GM23338 (cell line): Measurements from ENCODE around the gene CD28. TPM values are rescaled to one million over a fixed set of nuclear protein-coding genes. Genes with fewer than 3 reads are reported as not detected.
A peak's percentile ranks its signal among the peaks of the same experiment; 100 is the strongest.

Experiments
- ATAC-seq: fragments of 200-7000 bp; cut with Tn5 transposase; 3 replicates; pipeline ENCODE4 v1.9.1; 2020
- DNase-seq: peaks from one replicate; pipeline ENCODE4 v3.0.0-alpha.2; 2015; ENCODE audit warnings: low spot score
- H2AFZ ChIP-seq: fragments of 200-600 bp; sonication (generic); 2 replicates; pipeline ENCODE4 v1.8.0; 2016; ENCODE audit warnings: antibody characterized with exemption, mild to moderate bottlenecking, moderate library complexity
- H3F3A ChIP-seq: fragments of 200-600 bp; sonication (generic); replicated peaks from 2 replicates; pipeline ENCODE4 v1.8.0; 2017; ENCODE audit warnings: antibody characterized with exemption, mixed run types, low read depth
- H3K27ac ChIP-seq: fragments of 200-600 bp; sonication (generic); 2 replicates; pipeline ENCODE4 v1.6.1; 2016; ENCODE audit warnings: low read depth
- H3K27me3 ChIP-seq: fragments of 200-600 bp; sonication (generic); 2 replicates; pipeline ENCODE4 v1.8.0; 2016; ENCODE audit warnings: mild to moderate bottlenecking, mixed run types, moderate library complexity; ENCODE audit not compliant: insufficient read depth
- H3K36me3 ChIP-seq: fragments of 200-600 bp; sonication (generic); 2 replicates; pipeline ENCODE4 v1.8.0; 2016; ENCODE audit warnings: mild to moderate bottlenecking; ENCODE audit not compliant: insufficient read depth
- H3K4me1 ChIP-seq: fragments of 200-600 bp; sonication (generic); 2 replicates; pipeline ENCODE4 v1.8.0; 2016; ENCODE audit warnings: mild to moderate bottlenecking, moderate library complexity; ENCODE audit not compliant: insufficient read depth
- H3K4me2 ChIP-seq: fragments of 200-600 bp; sonication (generic); 2 replicates; pipeline ENCODE4 v1.7.1; 2017; ENCODE audit warnings: mixed run types
- H3K4me3 ChIP-seq: fragments of 200-600 bp; sonication (generic); 2 replicates; pipeline ENCODE4 v1.6.1; 2016; ENCODE audit warnings: mixed run types
- H3K79me2 ChIP-seq: fragments of 200-600 bp; sonication (generic); replicated peaks from 2 replicates; pipeline ENCODE4 v1.8.0; 2017; ENCODE audit warnings: mild to moderate bottlenecking; ENCODE audit not compliant: insufficient read depth
- H3K9me2 ChIP-seq: fragments of 200-600 bp; sonication (generic); 2 replicates; pipeline ENCODE4 v1.8.0; 2017; ENCODE audit not compliant: insufficient read depth
- H4K20me1 ChIP-seq: fragments of 200-600 bp; sonication (generic); replicated peaks from 2 replicates; pipeline ENCODE4 v1.8.0; 2017; ENCODE audit warnings: mild to moderate bottlenecking; ENCODE audit not compliant: insufficient read depth
- H3K27ac Mint-ChIP-seq: 2 replicates; pipeline ENCODE4 v1.8.0; 2020; ENCODE audit warnings: inconsistent platforms, mild to moderate bottlenecking, moderate library complexity, mixed read lengths
- H3K27me3 Mint-ChIP-seq: 3 replicates; pipeline ENCODE4 v1.8.0; 2022; ENCODE audit warnings: low read depth, mild to moderate bottlenecking, moderate library complexity, mixed read lengths, inconsistent platforms; ENCODE audit not compliant: insufficient read depth, poor library complexity
- H3K36me3 Mint-ChIP-seq: 3 replicates; pipeline ENCODE4 v1.8.0; 2021; ENCODE audit warnings: low read depth, mild to moderate bottlenecking, inconsistent platforms, moderate library complexity, mixed read lengths
- H3K4me1 Mint-ChIP-seq: 3 replicates; pipeline ENCODE4 v1.8.0; 2020; ENCODE audit warnings: mild to moderate bottlenecking, inconsistent platforms, mixed read lengths
- H3K4me3 Mint-ChIP-seq: 3 replicates; pipeline ENCODE4 v1.8.0; 2021; ENCODE audit warnings: moderate library complexity, mild to moderate bottlenecking, inconsistent platforms, mixed read lengths
- H3K9me3 Mint-ChIP-seq: 3 replicates; pipeline ENCODE4 v1.8.0; 2020; ENCODE audit warnings: moderate library complexity, mild to moderate bottlenecking, inconsistent platforms, mixed read lengths
- CREB1 ChIP-seq: fragments of 250-450 bp; sonication (Bioruptor Pico); IDR thresholded peaks from 2 replicates; pipeline ENCODE4 v1.5.0; 2020; ENCODE audit warnings: low read depth, mild to moderate bottlenecking, moderate library complexity
- EZH2 ChIP-seq: fragments of 200-600 bp; sonication (generic); IDR thresholded peaks from one replicate; pipeline ENCODE4 v1.8.0; 2017; ENCODE audit warnings: antibody characterized with exemption, mild to moderate bottlenecking, low read depth; ENCODE audit not compliant: unreplicated experiment
- EZH2phosphoT487 ChIP-seq: fragments of 200-600 bp; sonication (generic); IDR thresholded peaks from one replicate; pipeline ENCODE4 v1.8.1; 2018; ENCODE audit warnings: antibody characterized with exemption; ENCODE audit not compliant: unreplicated experiment
- JUNB ChIP-seq: IDR thresholded peaks from one replicate; pipeline ENCODE4 v1.6.1; 2016; ENCODE audit warnings: antibody characterized with exemption; ENCODE audit not compliant: unreplicated experiment
- NANOG ChIP-seq: IDR thresholded peaks from 2 replicates; pipeline ENCODE4 v1.6.1; 2016; ENCODE audit warnings: antibody characterized with exemption, borderline replicate concordance
- POLR2AphosphoS5 ChIP-seq: IDR thresholded peaks from 2 replicates; pipeline ENCODE4 v1.6.1; 2016; ENCODE audit warnings: antibody characterized with exemption, low read depth
- REST ChIP-seq: IDR thresholded peaks from one replicate; pipeline ENCODE4 v1.6.1; 2018; ENCODE audit warnings: antibody characterized with exemption; ENCODE audit not compliant: unreplicated experiment
- STAT1 ChIP-seq: IDR thresholded peaks from one replicate; pipeline ENCODE4 v1.6.1; 2016; ENCODE audit warnings: antibody characterized with exemption; ENCODE audit not compliant: unreplicated experiment
- ZNF114 ChIP-seq: fragments of 250-450 bp; sonication (Bioruptor Pico); IDR thresholded peaks from 2 replicates; pipeline ENCODE4 v1.5.0; 2020; ENCODE audit warnings: mild to moderate bottlenecking, moderate library complexity
- ZNF331 ChIP-seq: fragments of 250-450 bp; sonication (Bioruptor Pico); IDR thresholded peaks from 2 replicates; pipeline ENCODE4 v1.5.0; 2020; ENCODE audit warnings: low read depth, mild to moderate bottlenecking, moderate library complexity
- polyA plus RNA-seq: library from polyadenylated mRNA; unstranded; fragments of >200 nt; fragmentation: Nextera tagmentation; extraction: Ambion mirVana; gene quantifications from 2 replicates; pipeline ENCODE4 v1.2.1, GENCODE V29; 2016
- total RNA-seq: library from RNA; depleted of rRNA; stranded (reverse); fragments of >200 nt; shearing (Covaris generic); gene quantifications from 2 replicates; pipeline ENCODE4 v1.2.3, GENCODE V29; 2014
- TF ChIP-seq, protein P1 (sequence below): IDR thresholded peaks from 2 replicates; pipeline ENCODE4 v1.6.1; 2016; ENCODE audit warnings: antibody characterized with exemption
- TF ChIP-seq, protein P2 (sequence below): fragments of 250-450 bp; sonication (Bioruptor Pico); IDR thresholded peaks from 2 replicates; pipeline ENCODE4 v1.5.0; 2020; ENCODE audit warnings: mild to moderate bottlenecking, moderate library complexity
- TF ChIP-seq, protein P3 (sequence below), 2 experiments: fragments of 200-600 bp in 1 of 2; sonication (generic) in 1 of 2; conservative IDR thresholded peaks; 2 replicates each; pipeline versions ENCODE4 v1.5.1 to v1.6.1; 2016 to 2017; ENCODE audit warnings: antibody characterized with exemption in 2 of 2, low read depth in 2 of 2, mild to moderate bottlenecking in 2 of 2, moderate library complexity in 1 of 2

The CD28 gene
- total and polyA plus RNA-seq, 2 experiments from 2014 or later: not detected

GRCh38 chr2:203705178-203705577 lies 1.3 kb upstream of the CD28 start:
- no peaks in the 10 kb centered on the region for H3K4me1 ChIP-seq
- Mint-ChIP-seq H3K4me1 (no peaks in the 10 kb centered on the region), H3K9me3 (no peaks in the 10 kb centered on the region; the same call in 2 of the 3 replicates), H3K27me3 (peaks cover 2% of the 10 kb centered on the region), H3K4me3 (no peak overlapping the region), H3K36me3 (no peaks in the 10 kb centered on the region), H3K27ac (no peak overlapping the region)
- no peaks in the 10 kb centered on the region for H3F3A ChIP-seq
- ATAC-seq: no peak
- H3K27me3 ChIP-seq: no peaks in the 10 kb centered on the region
- no peak overlapping the region for H3K27ac ChIP-seq
- no peak overlapping the region for H3K4me2 ChIP-seq
- peak overlapping the region; percentile 61; the same call in 1 of the 2 replicates for H2AFZ ChIP-seq
- no peaks in the 10 kb centered on the region for H3K9me2 ChIP-seq
- no peaks in the 10 kb centered on the region for H4K20me1 ChIP-seq
- H3K4me3 ChIP-seq: no peak overlapping the region
- DNase-seq: no peak
- no peaks in the 10 kb centered on the region for H3K79me2 ChIP-seq
- no peaks in the 10 kb centered on the region for H3K36me3 ChIP-seq
- TF ChIP-seq EZH2phosphoT487: no peak
- TF ChIP-seq ZNF114 (CRISPR knock-in tag): no peak
- TF ChIP-seq CREB1 (CRISPR knock-in tag): no peak
- no peak for TF ChIP-seq JUNB
- no peak for TF ChIP-seq ZNF331
- TF ChIP-seq, protein P1, sequence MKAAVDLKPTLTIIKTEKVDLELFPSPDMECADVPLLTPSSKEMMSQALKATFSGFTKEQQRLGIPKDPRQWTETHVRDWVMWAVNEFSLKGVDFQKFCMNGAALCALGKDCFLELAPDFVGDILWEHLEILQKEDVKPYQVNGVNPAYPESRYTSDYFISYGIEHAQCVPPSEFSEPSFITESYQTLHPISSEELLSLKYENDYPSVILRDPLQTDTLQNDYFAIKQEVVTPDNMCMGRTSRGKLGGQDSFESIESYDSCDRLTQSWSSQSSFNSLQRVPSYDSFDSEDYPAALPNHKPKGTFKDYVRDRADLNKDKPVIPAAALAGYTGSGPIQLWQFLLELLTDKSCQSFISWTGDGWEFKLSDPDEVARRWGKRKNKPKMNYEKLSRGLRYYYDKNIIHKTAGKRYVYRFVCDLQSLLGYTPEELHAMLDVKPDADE: no peak
- no peak for TF ChIP-seq EZH2
- TF ChIP-seq, protein P2, sequence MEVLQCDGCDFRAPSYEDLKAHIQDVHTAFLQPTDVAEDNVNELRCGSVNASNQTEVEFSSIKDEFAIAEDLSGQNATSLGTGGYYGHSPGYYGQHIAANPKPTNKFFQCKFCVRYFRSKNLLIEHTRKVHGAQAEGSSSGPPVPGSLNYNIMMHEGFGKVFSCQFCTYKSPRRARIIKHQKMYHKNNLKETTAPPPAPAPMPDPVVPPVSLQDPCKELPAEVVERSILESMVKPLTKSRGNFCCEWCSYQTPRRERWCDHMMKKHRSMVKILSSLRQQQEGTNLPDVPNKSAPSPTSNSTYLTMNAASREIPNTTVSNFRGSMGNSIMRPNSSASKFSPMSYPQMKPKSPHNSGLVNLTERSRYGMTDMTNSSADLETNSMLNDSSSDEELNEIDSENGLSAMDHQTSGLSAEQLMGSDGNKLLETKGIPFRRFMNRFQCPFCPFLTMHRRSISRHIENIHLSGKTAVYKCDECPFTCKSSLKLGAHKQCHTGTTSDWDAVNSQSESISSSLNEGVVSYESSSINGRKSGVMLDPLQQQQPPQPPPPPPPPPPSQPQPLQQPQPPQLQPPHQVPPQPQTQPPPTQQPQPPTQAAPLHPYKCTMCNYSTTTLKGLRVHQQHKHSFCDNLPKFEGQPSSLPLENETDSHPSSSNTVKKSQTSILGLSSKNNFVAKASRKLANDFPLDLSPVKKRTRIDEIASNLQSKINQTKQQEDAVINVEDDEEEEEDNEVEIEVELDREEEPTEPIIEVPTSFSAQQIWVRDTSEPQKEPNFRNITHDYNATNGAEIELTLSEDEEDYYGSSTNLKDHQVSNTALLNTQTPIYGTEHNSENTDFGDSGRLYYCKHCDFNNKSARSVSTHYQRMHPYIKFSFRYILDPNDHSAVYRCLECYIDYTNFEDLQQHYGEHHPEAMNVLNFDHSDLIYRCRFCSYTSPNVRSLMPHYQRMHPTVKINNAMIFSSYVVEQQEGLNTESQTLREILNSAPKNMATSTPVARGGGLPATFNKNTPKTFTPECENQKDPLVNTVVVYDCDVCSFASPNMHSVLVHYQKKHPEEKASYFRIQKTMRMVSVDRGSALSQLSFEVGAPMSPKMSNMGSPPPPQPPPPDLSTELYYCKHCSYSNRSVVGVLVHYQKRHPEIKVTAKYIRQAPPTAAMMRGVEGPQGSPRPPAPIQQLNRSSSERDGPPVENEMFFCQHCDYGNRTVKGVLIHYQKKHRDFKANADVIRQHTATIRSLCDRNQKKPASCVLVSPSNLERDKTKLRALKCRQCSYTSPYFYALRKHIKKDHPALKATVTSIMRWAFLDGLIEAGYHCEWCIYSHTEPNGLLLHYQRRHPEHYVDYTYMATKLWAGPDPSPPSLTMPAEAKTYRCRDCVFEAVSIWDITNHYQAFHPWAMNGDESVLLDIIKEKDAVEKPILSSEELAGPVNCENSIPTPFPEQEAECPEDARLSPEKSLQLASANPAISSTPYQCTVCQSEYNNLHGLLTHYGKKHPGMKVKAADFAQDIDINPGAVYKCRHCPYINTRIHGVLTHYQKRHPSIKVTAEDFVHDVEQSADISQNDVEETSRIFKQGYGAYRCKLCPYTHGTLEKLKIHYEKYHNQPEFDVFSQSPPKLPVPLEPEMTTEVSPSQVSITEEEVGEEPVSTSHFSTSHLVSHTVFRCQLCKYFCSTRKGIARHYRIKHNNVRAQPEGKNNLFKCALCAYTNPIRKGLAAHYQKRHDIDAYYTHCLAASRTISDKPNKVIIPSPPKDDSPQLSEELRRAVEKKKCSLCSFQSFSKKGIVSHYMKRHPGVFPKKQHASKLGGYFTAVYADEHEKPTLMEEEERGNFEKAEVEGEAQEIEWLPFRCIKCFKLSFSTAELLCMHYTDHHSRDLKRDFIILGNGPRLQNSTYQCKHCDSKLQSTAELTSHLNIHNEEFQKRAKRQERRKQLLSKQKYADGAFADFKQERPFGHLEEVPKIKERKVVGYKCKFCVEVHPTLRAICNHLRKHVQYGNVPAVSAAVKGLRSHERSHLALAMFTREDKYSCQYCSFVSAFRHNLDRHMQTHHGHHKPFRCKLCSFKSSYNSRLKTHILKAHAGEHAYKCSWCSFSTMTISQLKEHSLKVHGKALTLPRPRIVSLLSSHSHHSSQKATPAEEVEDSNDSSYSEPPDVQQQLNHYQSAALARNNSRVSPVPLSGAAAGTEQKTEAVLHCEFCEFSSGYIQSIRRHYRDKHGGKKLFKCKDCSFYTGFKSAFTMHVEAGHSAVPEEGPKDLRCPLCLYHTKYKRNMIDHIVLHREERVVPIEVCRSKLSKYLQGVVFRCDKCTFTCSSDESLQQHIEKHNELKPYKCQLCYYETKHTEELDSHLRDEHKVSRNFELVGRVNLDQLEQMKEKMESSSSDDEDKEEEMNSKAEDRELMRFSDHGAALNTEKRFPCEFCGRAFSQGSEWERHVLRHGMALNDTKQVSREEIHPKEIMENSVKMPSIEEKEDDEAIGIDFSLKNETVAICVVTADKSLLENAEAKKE: no peak
- TF ChIP-seq POLR2AphosphoS5: no peak
- no peak for TF ChIP-seq STAT1
- TF ChIP-seq REST: no peak
- no peak for TF ChIP-seq NANOG
- TF ChIP-seq, protein P3, sequence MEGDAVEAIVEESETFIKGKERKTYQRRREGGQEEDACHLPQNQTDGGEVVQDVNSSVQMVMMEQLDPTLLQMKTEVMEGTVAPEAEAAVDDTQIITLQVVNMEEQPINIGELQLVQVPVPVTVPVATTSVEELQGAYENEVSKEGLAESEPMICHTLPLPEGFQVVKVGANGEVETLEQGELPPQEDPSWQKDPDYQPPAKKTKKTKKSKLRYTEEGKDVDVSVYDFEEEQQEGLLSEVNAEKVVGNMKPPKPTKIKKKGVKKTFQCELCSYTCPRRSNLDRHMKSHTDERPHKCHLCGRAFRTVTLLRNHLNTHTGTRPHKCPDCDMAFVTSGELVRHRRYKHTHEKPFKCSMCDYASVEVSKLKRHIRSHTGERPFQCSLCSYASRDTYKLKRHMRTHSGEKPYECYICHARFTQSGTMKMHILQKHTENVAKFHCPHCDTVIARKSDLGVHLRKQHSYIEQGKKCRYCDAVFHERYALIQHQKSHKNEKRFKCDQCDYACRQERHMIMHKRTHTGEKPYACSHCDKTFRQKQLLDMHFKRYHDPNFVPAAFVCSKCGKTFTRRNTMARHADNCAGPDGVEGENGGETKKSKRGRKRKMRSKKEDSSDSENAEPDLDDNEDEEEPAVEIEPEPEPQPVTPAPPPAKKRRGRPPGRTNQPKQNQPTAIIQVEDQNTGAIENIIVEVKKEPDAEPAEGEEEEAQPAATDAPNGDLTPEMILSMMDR (conservative IDR thresholded peaks at IDR 0.05; ENCODE audit: low read depth in 2 of 2): no peak
